ENCODE results near the gene MAPKAP1. TPM values are rescaled to one million over a fixed set of nuclear protein-coding genes. Genes with fewer than 3 reads are reported as not detected.

The MAPKAP1 gene
- total and polyA plus RNA-seq, 2 of the 13 experiments (the other 11 are each of a cell fraction or from before 2014, with no cell fraction given) = 45.0 to 64.3 TPM

DNA sequence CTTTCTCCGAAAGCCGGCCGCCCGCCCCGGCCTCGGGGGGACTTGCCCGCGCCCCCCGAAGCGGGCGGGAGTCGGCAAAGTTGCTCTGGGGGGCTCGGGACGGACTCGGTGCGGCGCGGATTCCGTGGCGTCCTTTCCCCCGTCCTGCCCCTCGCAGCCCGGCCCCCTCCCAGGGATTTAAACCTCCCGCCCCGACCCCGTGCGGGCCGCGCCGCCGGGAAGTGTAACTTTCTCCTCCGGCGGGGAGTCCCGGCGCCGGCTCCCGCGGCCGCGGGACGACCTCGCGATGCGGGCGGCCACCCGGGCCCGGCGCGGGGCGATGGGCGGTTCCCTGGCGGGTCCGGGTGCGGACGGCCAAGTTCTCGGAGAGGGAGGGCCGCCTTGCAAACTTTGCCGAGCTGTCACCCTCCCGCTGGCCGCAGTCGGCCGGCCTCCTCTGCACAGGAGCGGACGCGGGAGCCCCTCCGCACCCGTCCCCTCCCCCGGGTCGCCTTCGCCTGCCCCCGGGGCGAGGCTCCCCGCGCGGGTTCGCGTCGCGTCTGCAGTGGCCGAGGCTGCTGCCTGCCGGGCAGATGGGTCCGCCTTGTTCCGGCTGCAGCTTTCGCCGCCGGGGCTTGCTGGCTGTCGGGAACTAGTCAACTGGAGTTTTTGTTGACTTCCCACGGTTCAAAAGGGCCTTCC, 40.9 kb upstream of the MAPKAP1 start (continued):
- TF ChIP-seq, protein P1, sequence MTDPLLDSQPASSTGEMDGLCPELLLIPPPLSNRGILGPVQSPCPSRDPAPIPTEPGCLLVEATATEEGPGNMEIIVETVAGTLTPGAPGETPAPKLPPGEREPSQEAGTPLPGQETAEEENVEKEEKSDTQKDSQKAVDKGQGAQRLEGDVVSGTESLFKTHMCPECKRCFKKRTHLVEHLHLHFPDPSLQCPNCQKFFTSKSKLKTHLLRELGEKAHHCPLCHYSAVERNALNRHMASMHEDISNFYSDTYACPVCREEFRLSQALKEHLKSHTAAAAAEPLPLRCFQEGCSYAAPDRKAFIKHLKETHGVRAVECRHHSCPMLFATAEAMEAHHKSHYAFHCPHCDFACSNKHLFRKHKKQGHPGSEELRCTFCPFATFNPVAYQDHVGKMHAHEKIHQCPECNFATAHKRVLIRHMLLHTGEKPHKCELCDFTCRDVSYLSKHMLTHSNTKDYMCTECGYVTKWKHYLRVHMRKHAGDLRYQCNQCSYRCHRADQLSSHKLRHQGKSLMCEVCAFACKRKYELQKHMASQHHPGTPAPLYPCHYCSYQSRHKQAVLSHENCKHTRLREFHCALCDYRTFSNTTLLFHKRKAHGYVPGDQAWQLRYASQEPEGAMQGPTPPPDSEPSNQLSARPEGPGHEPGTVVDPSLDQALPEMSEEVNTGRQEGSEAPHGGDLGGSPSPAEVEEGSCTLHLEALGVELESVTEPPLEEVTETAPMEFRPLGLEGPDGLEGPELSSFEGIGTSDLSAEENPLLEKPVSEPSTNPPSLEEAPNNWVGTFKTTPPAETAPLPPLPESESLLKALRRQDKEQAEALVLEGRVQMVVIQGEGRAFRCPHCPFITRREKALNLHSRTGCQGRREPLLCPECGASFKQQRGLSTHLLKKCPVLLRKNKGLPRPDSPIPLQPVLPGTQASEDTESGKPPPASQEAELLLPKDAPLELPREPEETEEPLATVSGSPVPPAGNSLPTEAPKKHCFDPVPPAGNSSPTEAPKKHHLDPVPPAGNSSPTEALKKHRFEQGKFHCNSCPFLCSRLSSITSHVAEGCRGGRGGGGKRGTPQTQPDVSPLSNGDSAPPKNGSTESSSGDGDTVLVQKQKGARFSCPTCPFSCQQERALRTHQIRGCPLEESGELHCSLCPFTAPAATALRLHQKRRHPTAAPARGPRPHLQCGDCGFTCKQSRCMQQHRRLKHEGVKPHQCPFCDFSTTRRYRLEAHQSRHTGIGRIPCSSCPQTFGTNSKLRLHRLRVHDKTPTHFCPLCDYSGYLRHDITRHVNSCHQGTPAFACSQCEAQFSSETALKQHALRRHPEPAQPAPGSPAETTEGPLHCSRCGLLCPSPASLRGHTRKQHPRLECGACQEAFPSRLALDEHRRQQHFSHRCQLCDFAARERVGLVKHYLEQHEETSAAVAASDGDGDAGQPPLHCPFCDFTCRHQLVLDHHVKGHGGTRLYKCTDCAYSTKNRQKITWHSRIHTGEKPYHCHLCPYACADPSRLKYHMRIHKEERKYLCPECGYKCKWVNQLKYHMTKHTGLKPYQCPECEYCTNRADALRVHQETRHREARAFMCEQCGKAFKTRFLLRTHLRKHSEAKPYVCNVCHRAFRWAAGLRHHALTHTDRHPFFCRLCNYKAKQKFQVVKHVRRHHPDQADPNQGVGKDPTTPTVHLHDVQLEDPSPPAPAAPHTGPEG (CRISPR knock-in tag; IDR thresholded peaks at IDR 0.05) = peak; percentile 47; the same call in 1 of the 2 replicates
- peak; percentile 38; the same call in 1 of the 2 replicates for TF ChIP-seq YEATS4 (CRISPR knock-in tag; IDR thresholded peaks at IDR 0.05; ENCODE audit: borderline replicate concordance)
- TF ChIP-seq, protein P2, sequence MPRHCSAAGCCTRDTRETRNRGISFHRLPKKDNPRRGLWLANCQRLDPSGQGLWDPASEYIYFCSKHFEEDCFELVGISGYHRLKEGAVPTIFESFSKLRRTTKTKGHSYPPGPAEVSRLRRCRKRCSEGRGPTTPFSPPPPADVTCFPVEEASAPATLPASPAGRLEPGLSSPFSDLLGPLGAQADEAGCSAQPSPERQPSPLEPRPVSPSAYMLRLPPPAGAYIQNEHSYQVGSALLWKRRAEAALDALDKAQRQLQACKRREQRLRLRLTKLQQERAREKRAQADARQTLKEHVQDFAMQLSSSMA (CRISPR knock-in tag; IDR thresholded peaks at IDR 0.05) = no peak
- TF ChIP-seq ZBTB20 (CRISPR knock-in tag; IDR thresholded peaks at IDR 0.05; ENCODE audit: borderline replicate concordance, low read depth) = no peak
- no peak for TF ChIP-seq ZNF205 (CRISPR knock-in tag; IDR thresholded peaks at IDR 0.05)
- TF ChIP-seq, protein P3, sequence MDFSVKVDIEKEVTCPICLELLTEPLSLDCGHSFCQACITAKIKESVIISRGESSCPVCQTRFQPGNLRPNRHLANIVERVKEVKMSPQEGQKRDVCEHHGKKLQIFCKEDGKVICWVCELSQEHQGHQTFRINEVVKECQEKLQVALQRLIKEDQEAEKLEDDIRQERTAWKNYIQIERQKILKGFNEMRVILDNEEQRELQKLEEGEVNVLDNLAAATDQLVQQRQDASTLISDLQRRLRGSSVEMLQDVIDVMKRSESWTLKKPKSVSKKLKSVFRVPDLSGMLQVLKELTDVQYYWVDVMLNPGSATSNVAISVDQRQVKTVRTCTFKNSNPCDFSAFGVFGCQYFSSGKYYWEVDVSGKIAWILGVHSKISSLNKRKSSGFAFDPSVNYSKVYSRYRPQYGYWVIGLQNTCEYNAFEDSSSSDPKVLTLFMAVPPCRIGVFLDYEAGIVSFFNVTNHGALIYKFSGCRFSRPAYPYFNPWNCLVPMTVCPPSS (IDR thresholded peaks at IDR 0.05) = no peak
- no peak for TF ChIP-seq ZNF775 (CRISPR knock-in tag; IDR thresholded peaks at IDR 0.05; ENCODE audit: borderline replicate concordance)
- no peak for TF ChIP-seq ZNF33A (CRISPR knock-in tag; IDR thresholded peaks at IDR 0.05; ENCODE audit: borderline replicate concordance)
- TF ChIP-seq ARNT2 (CRISPR knock-in tag; IDR thresholded peaks at IDR 0.05; ENCODE audit: low read depth) = no peak
- no peak for TF ChIP-seq EED (CRISPR knock-in tag; IDR thresholded peaks at IDR 0.05)
- TF ChIP-seq ZNF598 (CRISPR knock-in tag; IDR thresholded peaks at IDR 0.05; ENCODE audit: borderline replicate concordance) = no peak
- TF ChIP-seq, protein P4, sequence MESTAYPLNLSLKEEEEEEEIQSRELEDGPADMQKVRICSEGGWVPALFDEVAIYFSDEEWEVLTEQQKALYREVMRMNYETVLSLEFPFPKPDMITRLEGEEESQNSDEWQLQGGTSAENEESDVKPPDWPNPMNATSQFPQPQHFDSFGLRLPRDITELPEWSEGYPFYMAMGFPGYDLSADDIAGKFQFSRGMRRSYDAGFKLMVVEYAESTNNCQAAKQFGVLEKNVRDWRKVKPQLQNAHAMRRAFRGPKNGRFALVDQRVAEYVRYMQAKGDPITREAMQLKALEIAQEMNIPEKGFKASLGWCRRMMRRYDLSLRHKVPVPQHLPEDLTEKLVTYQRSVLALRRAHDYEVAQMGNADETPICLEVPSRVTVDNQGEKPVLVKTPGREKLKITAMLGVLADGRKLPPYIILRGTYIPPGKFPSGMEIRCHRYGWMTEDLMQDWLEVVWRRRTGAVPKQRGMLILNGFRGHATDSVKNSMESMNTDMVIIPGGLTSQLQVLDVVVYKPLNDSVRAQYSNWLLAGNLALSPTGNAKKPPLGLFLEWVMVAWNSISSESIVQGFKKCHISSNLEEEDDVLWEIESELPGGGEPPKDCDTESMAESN (CRISPR knock-in tag; conservative IDR thresholded peaks at IDR 0.05) = peak; percentile 61
- TF ChIP-seq ZNF678 (CRISPR knock-in tag; IDR thresholded peaks at IDR 0.05) = no peak
- no peak for TF ChIP-seq ZNF530 (CRISPR knock-in tag; IDR thresholded peaks at IDR 0.05; ENCODE audit: low read depth)
- no peak for TF ChIP-seq ZFP36L1 (CRISPR knock-in tag; IDR thresholded peaks at IDR 0.05)
- no peak for TF ChIP-seq AGO2 (optimal IDR thresholded peaks at IDR 0.05; ENCODE audit: low read depth, low read length)
- 0 out of 2 replicates have a peak, but pooled peaks have one; percentile 3 for TF ChIP-seq SP4 (CRISPR knock-in tag; IDR thresholded peaks at IDR 0.05)
- TF ChIP-seq ZNF776 (CRISPR knock-in tag; IDR thresholded peaks at IDR 0.05) = no peak

Measured in HepG2 (cell line).